SHP77 treated with DMSO at 0.1 percent for 48 hours (cell line): ENCODE data around the gene KLHL2.
A peak's percentile ranks its signal among the peaks of the same experiment; 100 is the strongest.
"Not testable (repeated sequence)": the region's sequence is repeated elsewhere in the genome, so short reads cannot be mapped to it uniquely, and the experiment has no call there.

Source experiments
- DNase-seq: peaks from one replicate; lab custom pipeline; 2025; lab: John Stamatoyannopoulos, UW

KLHL2 gene

GRCh38 chr4:165234766-165235165, 27.4 kb downstream of the KLHL2 start:
- no peak for DNase-seq

GRCh38 chr4:165236852-165237251, 29.5 kb downstream of the KLHL2 start:
- not testable (repeated sequence) for DNase-seq

GRCh38 chr4:165238041-165238640, 30.8 kb downstream of the KLHL2 start:
- DNase-seq, result peak; percentile 73

GRCh38 chr4:165240761-165241160, 33.4 kb downstream of the KLHL2 start:
- not testable (repeated sequence) for DNase-seq

- not testable (repeated sequence) for DNase-seq
Measured at GRCh38 chr4:165244148-165244547, 36.8 kb downstream of the KLHL2 start.

DNA sequence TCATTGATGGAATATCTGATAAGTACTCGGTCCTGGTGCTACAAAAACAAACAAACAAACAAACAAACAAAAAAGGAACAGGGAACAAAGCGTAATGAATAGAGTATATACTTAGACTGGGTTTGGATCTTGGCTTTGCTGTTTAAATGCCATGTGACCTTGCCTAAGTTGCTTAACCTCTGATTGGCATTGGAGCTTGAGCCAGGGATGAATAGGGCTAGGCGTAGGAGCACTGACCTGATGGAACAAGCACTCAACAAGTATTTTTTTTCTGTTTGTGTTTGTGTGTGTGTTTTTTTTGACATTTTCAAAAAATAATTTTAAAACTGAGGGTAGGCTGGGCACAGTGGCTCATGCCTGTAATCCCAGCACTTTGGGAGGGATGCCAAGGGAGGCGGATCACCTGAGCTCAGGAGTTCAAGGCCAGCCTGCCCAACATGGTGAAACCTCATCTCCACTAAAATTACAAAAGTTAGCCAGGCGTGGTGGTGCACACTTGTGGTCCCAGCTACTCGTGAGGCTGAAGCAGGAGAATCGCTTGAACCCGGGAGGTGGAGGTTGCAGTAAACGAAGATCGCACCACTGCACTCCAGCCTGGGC, 37.3 kb downstream of the KLHL2 start:
- DNase-seq, result not testable (repeated sequence)

GRCh38 chr4:165248102-165248501, 40.7 kb downstream of the KLHL2 start:
- DNase-seq, result no peak

DNA sequence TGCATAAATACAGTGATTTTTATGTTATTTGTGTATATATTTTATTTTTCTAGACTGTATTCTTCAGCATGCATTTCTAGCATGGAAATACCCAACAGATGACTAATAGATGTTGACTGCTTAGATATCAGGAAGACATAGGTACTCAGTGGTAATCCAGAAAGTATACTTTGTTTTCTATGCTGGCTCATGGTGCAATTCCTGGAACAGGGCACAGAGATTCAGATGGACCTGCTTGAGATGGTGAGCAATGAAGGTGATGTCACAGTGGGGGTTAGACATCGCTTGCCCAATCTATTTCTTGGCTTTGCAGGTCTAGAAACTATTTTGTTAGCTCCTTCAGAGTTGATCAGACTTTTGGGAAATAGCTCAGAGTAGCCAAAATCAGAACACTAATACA, 41.5 kb downstream of the KLHL2 start:
- not testable (repeated sequence) for DNase-seq

DNA sequence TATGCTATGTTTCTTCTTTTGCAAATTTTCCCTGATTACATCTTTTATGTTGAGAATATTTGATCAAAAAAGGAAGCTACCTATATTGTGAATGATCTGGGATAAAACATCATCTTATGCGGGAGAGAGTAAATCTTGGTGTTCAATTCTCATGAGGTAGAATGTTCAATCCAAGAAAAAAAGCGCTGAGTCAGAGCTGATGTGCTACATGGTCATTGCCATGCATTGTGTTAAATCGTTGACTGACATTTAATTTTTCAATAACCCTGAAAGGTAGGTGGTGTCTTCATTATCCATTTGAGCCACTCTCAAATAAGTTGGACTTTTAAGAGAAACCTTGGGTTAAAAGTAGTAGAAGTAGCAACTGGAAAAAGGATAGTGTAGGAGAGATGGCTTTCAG, 47.4 kb downstream of the KLHL2 start:
- DNase-seq, result not testable (repeated sequence)

GRCh38 chr4:165255439-165255838, 48.1 kb downstream of the KLHL2 start:
- DNase-seq, result not testable (repeated sequence)

DNA sequence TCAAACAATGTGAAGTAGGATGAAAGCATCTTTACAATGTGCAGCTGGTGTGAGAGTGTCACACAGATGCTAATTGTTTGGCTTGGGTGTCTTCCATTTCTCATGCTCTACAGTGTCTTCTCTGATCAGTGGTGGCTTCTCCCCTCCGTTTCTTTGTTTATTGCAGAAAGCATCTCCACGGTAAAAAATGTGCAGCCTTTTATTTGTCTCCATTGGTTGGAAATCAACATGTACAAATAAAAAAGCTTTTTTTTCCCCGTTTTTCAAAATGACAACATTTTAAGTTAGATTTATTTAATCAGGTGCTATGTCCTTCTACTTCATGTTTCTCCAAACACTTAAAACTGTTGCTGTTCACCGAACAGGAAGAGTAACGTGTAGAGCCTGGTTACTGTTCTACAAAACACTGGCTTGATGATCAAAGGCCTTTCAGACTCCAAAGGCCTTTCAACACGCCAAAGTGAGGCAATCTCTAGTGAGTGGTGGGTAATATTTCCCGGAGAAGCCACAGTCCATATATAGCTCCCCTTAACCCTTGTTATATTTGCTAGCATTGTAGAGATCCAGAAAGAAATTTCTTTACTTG, 48.8 kb downstream of the KLHL2 start:
- peak; percentile 60 for DNase-seq

DNA sequence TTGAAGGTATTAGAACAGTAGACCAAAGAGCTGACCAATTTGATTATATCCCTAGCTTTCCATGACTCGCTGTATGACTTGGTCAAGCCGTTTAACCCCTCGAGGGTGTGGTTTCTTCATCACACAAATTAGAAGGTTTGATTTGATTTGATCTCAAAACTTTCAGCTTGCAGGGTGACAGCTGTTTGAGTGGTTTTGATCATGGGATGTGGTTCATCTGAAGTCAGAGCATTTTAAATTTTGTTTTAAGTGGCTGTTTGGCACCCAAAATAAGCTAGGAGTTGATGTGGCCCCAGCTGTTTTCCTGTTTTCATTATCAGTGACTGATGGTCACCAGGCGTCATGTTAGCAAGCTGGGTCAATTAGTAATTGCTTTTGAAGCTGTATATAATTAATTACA, 52.4 kb downstream of the KLHL2 start:
- DNase-seq, result not testable (repeated sequence)

DNA sequence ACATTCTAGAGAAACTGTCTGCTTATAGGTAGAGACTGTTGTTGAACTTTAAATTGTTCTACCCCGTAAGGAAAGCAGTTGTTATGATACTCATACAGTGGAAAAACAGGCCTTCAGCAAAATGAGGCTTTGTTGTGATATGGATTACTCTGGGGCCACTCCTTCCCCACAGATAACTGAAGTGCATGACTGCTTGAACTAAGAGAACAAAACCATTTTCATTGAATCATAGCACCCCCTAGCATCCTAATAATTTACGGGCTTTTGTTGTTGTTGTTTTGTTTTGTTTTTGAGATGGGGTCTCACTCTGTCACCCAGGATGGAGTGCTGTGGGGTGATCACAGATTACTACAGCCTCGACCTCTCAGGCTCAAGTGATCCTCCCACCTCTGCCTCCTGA, 54.9 kb downstream of the KLHL2 start:
- not testable (repeated sequence) for DNase-seq

DNA sequence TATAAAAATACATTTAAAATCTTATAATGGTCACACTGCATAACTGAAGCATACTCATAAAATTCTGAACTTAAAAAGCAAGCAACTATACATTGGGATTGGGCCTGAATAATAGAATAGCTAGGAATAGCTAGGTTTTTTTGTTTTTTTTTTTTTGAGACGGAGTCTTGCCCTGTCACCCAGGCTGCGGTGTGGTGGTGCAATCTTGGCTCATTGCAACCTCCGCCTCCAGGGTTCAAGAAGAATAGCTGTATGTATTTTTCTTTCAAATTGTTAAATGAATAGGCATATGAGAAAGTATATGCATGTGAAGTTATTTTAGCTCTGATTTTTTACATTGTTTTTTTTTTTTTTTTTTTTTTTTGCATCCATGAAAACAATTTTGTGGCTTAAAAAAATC, 56.1 kb downstream of the KLHL2 start:
- DNase-seq, result not testable (repeated sequence)

DNA sequence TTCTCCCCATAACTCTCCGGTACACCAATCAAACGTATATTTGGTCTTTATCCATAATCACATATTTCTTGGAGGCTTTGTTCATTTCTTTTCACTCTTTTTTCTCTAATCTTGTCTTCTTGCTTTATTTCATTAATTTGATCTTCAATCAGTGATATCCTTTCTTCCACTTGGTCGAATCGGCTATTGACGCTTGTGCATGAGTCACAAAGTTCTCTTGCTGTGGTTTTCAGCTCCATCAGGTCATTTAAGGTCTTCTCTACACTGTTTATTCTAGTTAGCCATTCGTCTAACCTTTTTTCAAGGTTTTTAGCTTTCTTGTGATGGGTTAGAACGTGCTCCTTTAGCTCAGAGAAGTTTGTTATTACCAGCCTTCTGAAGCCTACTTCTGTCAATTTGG, 62.6 kb downstream of the KLHL2 start:
- DNase-seq, result not testable (repeated sequence)

DNA sequence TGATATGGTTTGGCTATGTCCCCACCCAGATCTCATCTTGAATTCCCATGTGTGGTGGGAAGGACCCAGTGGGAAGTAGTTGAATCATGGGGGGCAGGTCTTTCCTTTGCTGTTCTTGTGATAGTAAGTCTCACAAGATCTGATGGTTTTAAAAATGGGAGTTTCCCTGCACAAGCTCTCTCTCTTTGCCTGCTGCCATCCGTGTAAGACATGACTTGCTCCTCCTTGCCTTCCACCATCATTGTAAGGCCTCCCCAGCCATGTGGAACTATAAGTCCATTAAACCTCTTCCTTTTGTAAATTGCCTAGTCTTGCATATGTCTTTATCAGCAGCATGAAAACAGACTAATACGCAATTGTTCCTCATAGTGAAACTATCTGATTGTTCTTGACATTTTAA, 66.1 kb downstream of the KLHL2 start:
- DNase-seq, result not testable (repeated sequence)

DNA sequence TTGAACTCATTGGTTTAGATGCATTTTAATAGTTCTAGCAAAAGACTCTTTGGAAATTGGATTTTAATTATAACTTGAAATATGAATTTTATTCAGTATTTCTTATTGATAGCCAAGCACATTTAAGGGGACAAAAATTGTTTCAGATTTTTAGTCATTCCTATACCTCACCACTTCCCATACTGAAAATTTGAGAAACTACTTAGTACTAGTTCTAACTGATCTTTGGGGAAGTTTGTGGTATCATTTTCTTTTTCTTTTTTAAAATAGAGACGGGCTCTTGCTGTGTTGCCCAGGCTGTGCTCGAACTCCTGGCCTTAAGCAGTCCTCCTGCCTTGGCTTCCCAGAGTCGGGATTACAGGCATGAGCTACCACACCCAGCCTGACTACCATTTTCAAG, 68.0 kb downstream of the KLHL2 start:
- DNase-seq, result not testable (repeated sequence)

DNA sequence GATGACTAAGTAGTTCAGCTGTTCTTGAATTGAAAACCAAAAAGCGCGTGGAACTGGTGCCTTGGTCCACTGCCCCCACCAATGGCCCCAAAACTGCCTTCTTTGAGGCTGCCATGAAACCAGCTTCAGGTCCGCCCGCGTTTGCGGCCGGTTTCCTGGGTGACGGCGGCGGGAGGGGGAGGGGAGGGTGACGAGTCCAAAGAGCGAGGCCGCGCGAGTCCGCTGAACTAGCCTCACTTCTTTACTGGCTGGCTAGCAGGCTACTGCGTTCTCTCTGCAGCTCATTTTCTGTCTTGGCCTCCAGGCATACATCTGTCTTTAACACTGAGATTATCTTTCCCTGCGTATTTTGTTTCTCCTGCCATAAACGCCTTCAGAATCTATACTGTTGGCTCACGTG, 72.2 kb downstream of the KLHL2 start:
- DNase-seq, result not testable (repeated sequence)

- not testable (repeated sequence) for DNase-seq
Measured at GRCh38 chr4:165284697-165285096, 77.3 kb downstream of the KLHL2 start.

DNA sequence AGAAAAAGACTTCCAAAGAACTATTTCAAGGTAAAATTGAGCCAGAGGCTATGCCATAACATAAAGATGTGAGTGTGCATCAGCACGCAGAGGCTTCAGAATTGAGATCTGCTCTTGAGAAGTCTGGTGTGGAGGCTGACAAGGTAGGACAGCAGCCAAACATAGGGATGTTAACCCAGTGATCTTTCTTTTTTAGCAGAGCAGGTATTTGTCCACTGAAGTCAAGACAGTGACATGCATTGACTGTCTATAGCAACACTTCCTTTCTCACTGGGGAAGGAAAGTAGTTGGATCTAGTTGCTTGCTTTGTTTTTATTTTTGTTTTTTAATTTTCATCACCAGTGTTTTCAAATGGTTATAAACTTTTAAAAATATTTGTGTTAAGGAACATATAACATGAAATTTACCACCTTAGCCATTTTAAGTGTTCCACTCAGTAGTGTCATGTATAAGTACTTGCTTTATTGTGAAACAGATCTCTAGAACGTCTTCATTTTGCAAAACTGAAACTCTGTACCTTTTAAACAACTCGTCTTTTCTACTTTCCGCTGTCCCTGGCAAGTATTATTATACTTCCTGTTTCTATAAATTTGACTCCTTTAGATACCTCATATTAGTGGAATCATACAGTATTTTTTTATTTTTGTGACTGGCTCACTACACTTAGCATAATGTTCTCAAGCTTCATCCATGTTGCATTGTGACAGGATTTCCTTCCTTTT, 79.4 kb downstream of the KLHL2 start:
- not testable (repeated sequence) for DNase-seq

GRCh38 chr4:165288226-165288625, 80.9 kb downstream of the KLHL2 start:
- DNase-seq, result no peak

DNA sequence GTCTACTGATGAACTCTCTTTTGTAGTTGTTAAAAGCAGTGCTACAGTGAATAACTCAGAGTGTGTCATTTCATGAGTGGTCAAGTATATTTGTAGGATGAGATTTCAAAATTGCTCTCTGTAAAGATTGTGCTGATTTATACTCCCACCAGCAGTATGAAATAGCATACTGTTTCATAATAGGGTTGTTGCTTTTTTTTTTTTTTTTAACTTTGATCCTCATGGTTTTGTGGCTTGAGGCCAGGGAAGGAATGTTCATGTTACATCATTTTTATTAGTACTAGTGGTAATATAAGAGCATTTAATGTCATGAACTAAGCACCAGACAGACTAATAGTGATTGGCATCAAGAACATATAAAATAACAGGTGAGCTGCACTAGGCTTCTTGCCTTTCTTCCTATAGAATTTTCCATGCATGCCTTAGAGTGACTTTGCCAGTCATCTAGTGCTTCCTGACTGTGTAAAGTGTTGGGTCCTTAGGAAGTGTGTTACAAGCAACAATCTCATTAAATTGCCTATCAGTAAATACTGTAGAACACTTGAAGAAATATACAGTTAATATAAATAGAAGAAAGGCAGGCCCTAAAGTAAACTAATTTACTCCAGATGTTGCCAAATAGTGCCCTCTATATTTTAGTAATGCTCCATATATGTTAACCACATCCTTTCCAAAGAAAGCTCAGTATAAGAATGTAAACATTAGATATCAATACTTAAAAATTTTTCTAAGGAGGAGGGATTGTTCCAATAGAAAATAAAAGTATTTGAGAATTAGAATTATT, 81.5 kb downstream of the KLHL2 start:
- DNase-seq, result no peak
